Keratinocyte (primary cell): ENCODE measurements around the gene SFMBT2.

Experiments used
- EZH2 ChIP-seq: IDR thresholded peaks from one replicate; pipeline ENCODE4 v1.6.1; 2012; ENCODE audit warnings: inconsistent platforms, mild to moderate bottlenecking, low read length, moderate library complexity
- TF ChIP-seq, protein P1 (sequence below), 3 experiments: IDR thresholded peaks in 1 of 3; conservative IDR thresholded peaks in 1 of 3; optimal IDR thresholded peaks in 1 of 3; 2 replicates in 2 of 3; 3 replicates in 1 of 3; pipeline versions ENCODE3 to v1.5.1; 2011; ENCODE audit warnings: low read length in 3 of 3, mild to moderate bottlenecking in 3 of 3, moderate library complexity in 2 of 3, control low read depth in 1 of 3, inconsistent platforms in 1 of 3; ENCODE audit not compliant: insufficient read depth in 2 of 3; ENCODE audit errors: extremely low read depth in 1 of 3

DNA sequence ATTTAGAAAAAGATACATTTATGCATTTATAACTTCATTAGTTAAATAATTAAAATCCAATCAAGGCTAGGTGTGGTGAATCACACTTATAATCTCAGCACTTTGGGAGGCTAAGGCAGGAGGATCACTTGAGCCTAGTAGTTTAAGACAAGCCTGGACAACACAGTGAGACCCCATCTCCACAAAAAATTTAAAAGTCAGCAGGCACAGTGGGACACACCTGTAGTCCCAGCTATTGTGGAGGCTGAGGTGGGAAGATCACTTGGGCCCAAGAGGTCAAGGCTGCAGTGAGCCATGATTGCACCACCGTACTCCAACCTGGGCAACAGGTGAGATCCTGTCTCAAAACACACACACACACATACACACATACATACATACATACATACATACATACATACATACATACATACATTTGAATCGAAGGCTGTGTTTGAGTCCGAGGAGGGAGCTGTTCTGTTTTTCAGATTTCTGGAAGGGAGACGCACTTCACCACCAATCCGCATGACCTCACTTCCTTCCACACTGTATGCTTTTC, 30.1 kb downstream of the SFMBT2 start:
- TF ChIP-seq, protein P1, sequence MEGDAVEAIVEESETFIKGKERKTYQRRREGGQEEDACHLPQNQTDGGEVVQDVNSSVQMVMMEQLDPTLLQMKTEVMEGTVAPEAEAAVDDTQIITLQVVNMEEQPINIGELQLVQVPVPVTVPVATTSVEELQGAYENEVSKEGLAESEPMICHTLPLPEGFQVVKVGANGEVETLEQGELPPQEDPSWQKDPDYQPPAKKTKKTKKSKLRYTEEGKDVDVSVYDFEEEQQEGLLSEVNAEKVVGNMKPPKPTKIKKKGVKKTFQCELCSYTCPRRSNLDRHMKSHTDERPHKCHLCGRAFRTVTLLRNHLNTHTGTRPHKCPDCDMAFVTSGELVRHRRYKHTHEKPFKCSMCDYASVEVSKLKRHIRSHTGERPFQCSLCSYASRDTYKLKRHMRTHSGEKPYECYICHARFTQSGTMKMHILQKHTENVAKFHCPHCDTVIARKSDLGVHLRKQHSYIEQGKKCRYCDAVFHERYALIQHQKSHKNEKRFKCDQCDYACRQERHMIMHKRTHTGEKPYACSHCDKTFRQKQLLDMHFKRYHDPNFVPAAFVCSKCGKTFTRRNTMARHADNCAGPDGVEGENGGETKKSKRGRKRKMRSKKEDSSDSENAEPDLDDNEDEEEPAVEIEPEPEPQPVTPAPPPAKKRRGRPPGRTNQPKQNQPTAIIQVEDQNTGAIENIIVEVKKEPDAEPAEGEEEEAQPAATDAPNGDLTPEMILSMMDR (optimal IDR thresholded peaks at IDR 0.05 in 1 of 3, IDR thresholded peaks at IDR 0.05 in 1 of 3, conservative IDR thresholded peaks at IDR 0.05 in 1 of 3; ENCODE audit: extremely low read depth in 1 of 3, insufficient read depth in 2 of 3, low read length in 3 of 3): no peak
- no peak for TF ChIP-seq EZH2
